Glomerular visceral epithelial cell (primary cell): ENCODE measurements around the gene NAV1.

Experiments used
- DNase-seq: peaks from one replicate; pipeline ENCODE4 v3.0.0-alpha.2; 2016; ENCODE audit errors: extremely low spot score

NAV1 gene

DNA sequence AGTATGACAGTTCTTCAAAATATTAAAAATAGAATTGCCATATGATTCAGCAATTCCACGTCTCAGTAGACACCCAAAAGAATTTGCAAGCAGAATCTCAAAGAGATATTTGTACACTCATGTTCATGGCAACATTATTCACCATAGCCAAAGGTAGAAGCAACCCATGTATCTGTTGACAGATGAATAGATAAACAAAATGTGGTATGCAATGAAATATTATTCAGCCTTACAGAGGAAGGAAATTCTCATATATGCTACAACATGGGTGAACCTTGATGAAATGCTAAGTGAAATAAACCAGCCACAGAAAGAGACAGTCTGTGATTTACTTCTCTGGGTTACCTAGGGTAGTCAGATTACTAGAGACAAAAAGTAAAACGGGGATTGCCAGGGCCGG is 47.0 kb downstream of the NAV1 start:
- no peak for DNase-seq

DNA sequence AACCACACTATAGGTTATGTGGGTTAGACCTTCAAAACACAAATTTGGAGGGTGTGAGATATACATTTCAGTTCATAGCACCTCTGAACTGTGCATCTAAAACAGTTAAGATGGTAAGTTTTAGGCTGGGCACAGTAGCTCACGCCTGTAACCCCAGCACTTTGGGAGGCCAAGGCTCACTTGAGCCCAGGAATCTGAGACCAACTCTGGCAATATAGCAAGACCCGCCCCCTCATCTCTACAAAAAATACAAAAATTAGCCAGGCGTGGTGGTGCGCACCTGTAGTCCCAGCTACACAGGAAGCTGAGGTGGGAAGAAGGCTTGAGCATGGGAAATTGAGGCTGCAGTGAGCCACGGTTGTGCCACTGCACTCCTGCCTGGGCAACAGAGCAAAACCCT is 47.9 kb downstream of the NAV1 start:
- no peak for DNase-seq

DNA sequence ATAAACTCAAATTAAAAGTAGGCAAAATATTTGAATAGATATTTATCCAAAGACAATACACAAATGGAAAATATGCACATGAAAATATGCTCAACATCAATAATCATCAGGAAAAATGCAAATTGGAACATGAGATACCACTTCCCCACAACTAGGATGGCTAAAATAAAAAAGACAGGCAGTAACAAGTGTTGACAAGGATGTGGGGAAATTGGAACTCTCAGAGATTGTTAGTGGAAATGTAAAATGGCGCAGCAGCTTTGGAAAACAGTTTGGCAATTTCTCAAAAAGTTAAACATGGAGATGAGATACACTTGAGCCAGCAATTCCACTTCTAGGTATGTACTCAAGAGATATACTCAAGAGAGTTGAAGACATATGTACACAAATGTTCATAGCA is 48.8 kb downstream of the NAV1 start:
- no peak for DNase-seq
